Measurements from ENCODE around the gene CDK5. TPM values are rescaled to one million over a fixed set of nuclear protein-coding genes. Genes with fewer than 3 reads are reported as not detected.

The CDK5 gene
- total RNA-seq, 1 experiment from 2014 or later = 19.8 TPM

- Histone ChIP-seq H3K9ac (ENCODE audit: low read length) (no peak overlapping the region), H3K4me1 (ENCODE audit: control insufficient read depth in 1 of 2, insufficient read depth in 2 of 2, low read length in 2 of 2) (no peaks in the 10 kb centered on the region), H3K27me3 (ENCODE audit: insufficient read depth, low read length) (no peaks in the 10 kb centered on the region), H3K27ac (ENCODE audit: low read depth, low read length) (no peak overlapping the region), H2AFZ (ENCODE audit: low read depth, low read length, poor library complexity, severe bottlenecking) (no peak overlapping the region), H3K9me2 (ENCODE audit: insufficient read depth) (no peaks in the 10 kb centered on the region), H3K9me3 (ENCODE audit: control insufficient read depth in 1 of 2, insufficient read depth in 1 of 2, low read depth in 1 of 2, low read length in 2 of 2) (no peaks in the 10 kb centered on the region), H3K79me2 (ENCODE audit: insufficient read depth, low read length) (peaks cover 29% of the 10 kb centered on the region), H4K20me1 (ENCODE audit: insufficient read depth) (no peaks in the 10 kb centered on the region), H3K36me3 (ENCODE audit: control insufficient read depth in 1 of 2, insufficient read depth in 2 of 2, low read length in 2 of 2) (peaks cover 54 to 59% of the 10 kb centered on the region in 2 experiments; a peak in 3 of 4 replicates), H3K4me3 (replicated peaks in 1 of 2; ENCODE audit: low read depth in 1 of 2, low read length in 2 of 2) (no peak overlapping the region), H3K4me2 (ENCODE audit: low read length) (no peak overlapping the region)
- BruUV-seq (replicated peaks) = no TSS peak
- TF ChIP-seq TCF7L2 (IDR thresholded peaks at IDR 0.05; ENCODE audit: borderline replicate concordance, extremely low read depth, insufficient read depth, insufficient read length) (no peak), ELF1 (IDR thresholded peaks at IDR 0.05; ENCODE audit: borderline replicate concordance, low read depth) (no peak), FOSL1 (IDR thresholded peaks at IDR 0.05; ENCODE audit: low read depth) (no peak), MAX (IDR thresholded peaks at IDR 0.05) (no peak), RAD21 (IDR thresholded peaks at IDR 0.05; ENCODE audit: low read depth) (no peak)
- ATAC-seq (no peak), DNase-seq (ENCODE audit: low read depth, low spot score) (no peak)
- POLR2A ChIA-PET = no interaction called here
- CTCF ChIA-PET = no interaction called here
- RAD21 ChIA-PET (ENCODE audit: low non-redundant PET in 1 of 2, low total read pairs in 2 of 2, uncharacterized antibody in 2 of 2, unreplicated experiment in 2 of 2) = no interaction called here
- intact Hi-C loops (cut with micrococcal nuclease) = no loop called here
These were observed 12.3 kb upstream of the CDK5 start for GRCh38 chr7:151069841-151070573.

GRCh38 chr7:151068069-151068773 lies 10.5 kb upstream of the CDK5 start:
- H3K9ac ChIP-seq (ENCODE audit: low read length) = no peak overlapping the region
- POLR2A ChIA-PET = no interaction called here
- H2AFZ ChIP-seq (ENCODE audit: low read depth, low read length, poor library complexity, severe bottlenecking) = no peak overlapping the region
- peaks cover 3% of the 10 kb centered on the region in 2 experiments for H3K4me1 ChIP-seq (ENCODE audit: control insufficient read depth in 1 of 2, insufficient read depth in 2 of 2, low read length in 2 of 2)
- CTCF ChIA-PET = interaction anchor here (0.6 kb wide), 1 partner anchor 9 kb away, joined by 3 read pairs; no protein-coding TSS in a partner anchor
- H4K20me1 ChIP-seq (ENCODE audit: insufficient read depth) = no peaks in the 10 kb centered on the region
- H3K27ac ChIP-seq (ENCODE audit: low read depth, low read length) = no peak overlapping the region
- intact Hi-C loops (cut with micrococcal nuclease) = no loop called here
- no peaks in the 10 kb centered on the region for H3K27me3 ChIP-seq (ENCODE audit: insufficient read depth, low read length)
- H3K4me2 ChIP-seq (ENCODE audit: low read length) = no peak overlapping the region
- RAD21 ChIA-PET (ENCODE audit: low non-redundant PET in 1 of 2, low total read pairs in 2 of 2, uncharacterized antibody in 2 of 2, unreplicated experiment in 2 of 2) = no interaction called here
- no peaks in the 10 kb centered on the region for H3K9me3 ChIP-seq (ENCODE audit: control insufficient read depth in 1 of 2, insufficient read depth in 1 of 2, low read depth in 1 of 2, low read length in 2 of 2)
- no TSS peak for BruUV-seq (replicated peaks)
- peaks cover 46% of the 10 kb centered on the region for H3K79me2 ChIP-seq (ENCODE audit: insufficient read depth, low read length)
- H3K4me3 ChIP-seq (replicated peaks in 1 of 2; ENCODE audit: low read depth in 1 of 2, low read length in 2 of 2) = no peak overlapping the region
- DNase-seq (ENCODE audit: low read depth, low spot score) (no peak), ATAC-seq (no peak)
- no peak for TF ChIP-seq FOSL1 (IDR thresholded peaks at IDR 0.05; ENCODE audit: low read depth)
- TF ChIP-seq CTCF (IDR thresholded peaks at IDR 0.05 in 2 of 3, conservative IDR thresholded peaks at IDR 0.05 in 1 of 3; ENCODE audit: borderline replicate concordance in 1 of 3, insufficient read depth in 1 of 3, low read depth in 2 of 3, low read length in 2 of 3) = no peak
- TF ChIP-seq EZH2phosphoT487 (IDR thresholded peaks at IDR 0.05; ENCODE audit: borderline replicate concordance) = no peak
- no peak for TF ChIP-seq ZNF274 (IDR thresholded peaks at IDR 0.05; ENCODE audit: low read depth, low read length)
- no peak for TF ChIP-seq CBX3 (IDR thresholded peaks at IDR 0.05; ENCODE audit: low read depth)
- TF ChIP-seq MAX (IDR thresholded peaks at IDR 0.05) = no peak
- TF ChIP-seq SIN3A (IDR thresholded peaks at IDR 0.05; ENCODE audit: low read depth) = no peak
- TF ChIP-seq SP1 (IDR thresholded peaks at IDR 0.05; ENCODE audit: low read depth) = no peak
- no peak for TF ChIP-seq POLR2AphosphoS5 (IDR thresholded peaks at IDR 0.05; ENCODE audit: low read depth, low read length)
- TF ChIP-seq ELF1 (IDR thresholded peaks at IDR 0.05; ENCODE audit: borderline replicate concordance, low read depth) = no peak
- TF ChIP-seq CEBPB (IDR thresholded peaks at IDR 0.05; ENCODE audit: low read depth) = no peak
- H3K36me3 ChIP-seq (ENCODE audit: control insufficient read depth in 1 of 2, insufficient read depth in 2 of 2, low read length in 2 of 2) = peaks cover 49 to 63% of the 10 kb centered on the region in 2 experiments
- no peaks in the 10 kb centered on the region for H3K9me2 ChIP-seq (ENCODE audit: insufficient read depth)

Data from HCT116 (cell line).